Stimulated activated CD8-positive, alpha-beta memory T cell treated with anti-CD3 and anti-CD28 coated beads, Interleukin-15, amount 100 ng/mL, for 24 hours (primary cell): ENCODE data around the gene GUCD1.
"Not testable (repeated sequence)": the region's sequence is repeated elsewhere in the genome, so short reads cannot be mapped to it uniquely, and the experiment has no call there.

Source experiments
- DNase-seq: peaks from one replicate; pipeline ENCODE4 v3.0.0-alpha.2; 2020; ENCODE audit warnings: low read depth

The GUCD1 gene

GRCh38 chr22:24564376-24565058 is 9.6 kb upstream of the GUCD1 start:
- DNase-seq: no peak

GRCh38 chr22:24563246-24563645 is 8.3 kb upstream of the GUCD1 start:
- no peak for DNase-seq

GRCh38 chr22:24559471-24559870 is 4.5 kb upstream of the GUCD1 start:
- no peak for DNase-seq

GRCh38 chr22:24555165-24556039 is 464 bp upstream of the GUCD1 start, which contains the start of gene SNRPD3:
Gene SNRPD3 (plus strand): TSS chr22:24555999. CDS start chr22:24557675, 1,676 bp downstream.
- peak; percentile 99 for DNase-seq

- DNase-seq: no peak
These were observed 1.2 kb downstream of the GUCD1 start for GRCh38 chr22:24553597-24554312.

- not testable (repeated sequence) for DNase-seq
These were observed 2.2 kb downstream of the GUCD1 start for GRCh38 chr22:24552503-24553286.

GRCh38 chr22:24550902-24551435 is 4.0 kb downstream of the GUCD1 start:
- DNase-seq: no peak

GRCh38 chr22:24550028-24550901 is 4.7 kb downstream of the GUCD1 start:
- no peak for DNase-seq

GRCh38 chr22:24548812-24549211 is 6.1 kb downstream of the GUCD1 start:
- no peak for DNase-seq

GRCh38 chr22:24543679-24544243 is 11.2 kb downstream of the GUCD1 start:
- DNase-seq: no peak

- no peak for DNase-seq
These were observed 11.7 kb downstream of the GUCD1 start for GRCh38 chr22:24543185-24543601.

GRCh38 chr22:24542641-24543040 is 12.3 kb downstream of the GUCD1 start:
- DNase-seq: no peak

GRCh38 chr22:24541681-24542515 is 13.0 kb downstream of the GUCD1 start:
- DNase-seq: no peak

- DNase-seq: no peak
These were observed 14.5 kb downstream of the GUCD1 start for GRCh38 chr22:24540470-24540869.

GRCh38 chr22:24536089-24536488 is 18.8 kb downstream of the GUCD1 start:
- DNase-seq: no peak

- DNase-seq: no peak
These were observed 19.6 kb downstream of the GUCD1 start for GRCh38 chr22:24535348-24535747.

GRCh38 chr22:24532075-24532474 is 22.9 kb downstream of the GUCD1 start:
- DNase-seq: no peak

GRCh38 chr22:24530968-24531367 is 24.0 kb downstream of the GUCD1 start:
- not testable (repeated sequence) for DNase-seq

- DNase-seq: no peak
These were observed 25.0 kb downstream of the GUCD1 start for GRCh38 chr22:24529898-24530297.
